Measurements from ENCODE around the gene MALRD1.
A peak's percentile ranks its signal among the peaks of the same experiment; 100 is the strongest.
"Not testable (repeated sequence)": the region's sequence is repeated elsewhere in the genome, so short reads cannot be mapped to it uniquely, and the experiment has no call there.

MALRD1 gene

DNA sequence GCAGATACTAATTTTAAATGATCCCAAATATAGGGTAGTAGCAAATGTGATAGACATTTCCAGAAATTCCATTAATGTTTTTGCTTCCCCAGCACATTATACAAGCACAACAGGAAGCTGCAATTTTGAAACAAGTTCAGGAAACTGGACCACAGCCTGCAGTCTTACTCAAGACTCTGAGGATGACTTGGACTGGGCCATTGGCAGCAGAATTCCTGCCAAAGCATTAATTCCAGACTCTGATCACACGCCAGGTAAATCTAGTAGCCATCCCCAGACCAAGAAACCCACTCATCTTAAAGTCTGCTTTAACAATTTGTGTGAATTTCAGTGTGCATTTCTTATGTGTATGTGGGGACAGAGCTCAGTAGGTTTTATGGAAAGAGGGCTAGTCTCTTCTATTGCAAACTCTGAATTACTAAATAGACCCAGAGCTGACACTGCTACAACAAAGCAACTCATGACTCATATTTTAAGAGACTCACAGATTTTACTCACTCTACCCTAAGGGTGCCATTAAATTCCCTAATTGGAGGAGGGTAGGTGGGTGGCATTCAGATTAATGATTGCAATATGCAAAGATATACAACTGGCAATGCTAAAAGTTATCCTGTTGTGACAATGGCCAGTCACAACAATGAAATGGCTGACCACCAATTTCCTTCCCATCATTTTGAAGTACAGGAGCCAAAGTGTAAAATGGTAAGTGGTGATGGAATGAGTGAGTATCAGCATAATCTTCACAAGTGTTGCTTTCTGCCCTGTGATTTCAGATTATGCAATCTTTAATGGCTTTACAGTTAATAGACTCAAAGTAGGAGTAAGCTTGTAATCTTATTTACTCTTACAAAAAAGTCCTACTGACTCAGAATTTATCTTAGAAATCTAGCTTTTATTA lies 450.0 kb downstream of the MALRD1 start:
- no peak for DNase-seq

GRCh38 chr10:19499291-19499770 lies 450.7 kb downstream of the MALRD1 start:
- no peak for DNase-seq

GRCh38 chr10:19500959-19501358 lies 452.4 kb downstream of the MALRD1 start:
- DNase-seq, result no peak

- DNase-seq, result no peak
Observed at GRCh38 chr10:19505320-19506312, 457.0 kb downstream of the MALRD1 start.

- DNase-seq, result not testable (repeated sequence)
Observed at GRCh38 chr10:19510005-19510732, 461.6 kb downstream of the MALRD1 start.

DNA sequence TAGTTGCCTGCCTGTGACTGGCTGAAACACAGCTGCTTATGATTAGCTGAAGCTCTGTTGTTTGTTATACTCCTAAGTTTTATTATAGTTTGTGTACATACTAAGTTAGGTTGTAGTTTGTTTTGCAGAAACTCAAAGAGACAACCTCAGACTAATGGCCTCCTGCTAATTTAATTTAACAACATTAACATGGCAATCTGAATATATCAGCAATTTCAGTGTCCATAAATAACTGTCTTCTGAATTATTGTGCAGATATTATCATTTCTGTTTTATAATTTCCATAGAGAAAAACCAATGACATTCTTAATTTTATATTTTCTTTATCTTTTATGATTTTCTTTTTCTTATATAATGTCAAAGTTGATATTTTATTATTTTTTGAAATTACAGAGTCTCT lies 469.5 kb downstream of the MALRD1 start:
- no peak for DNase-seq

DNA sequence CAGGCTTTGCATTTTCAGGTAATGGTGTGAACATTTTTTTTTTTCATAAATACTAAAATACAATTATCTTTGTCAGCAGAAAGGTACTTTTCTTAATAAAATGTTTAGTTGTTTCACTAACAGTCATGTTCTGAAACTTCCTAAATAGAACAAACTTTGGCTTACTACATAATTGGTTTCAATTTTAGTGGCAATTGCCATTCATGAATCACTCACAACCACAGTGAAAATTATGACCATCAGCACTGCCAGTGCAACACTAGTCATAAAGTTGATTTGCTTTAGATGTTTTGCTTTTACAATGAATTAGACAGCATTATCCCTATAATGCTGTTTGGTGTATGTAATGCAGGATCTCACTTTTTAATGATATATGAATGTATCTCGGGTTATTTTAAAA lies 470.0 kb downstream of the MALRD1 start:
- no peak for DNase-seq

DNA sequence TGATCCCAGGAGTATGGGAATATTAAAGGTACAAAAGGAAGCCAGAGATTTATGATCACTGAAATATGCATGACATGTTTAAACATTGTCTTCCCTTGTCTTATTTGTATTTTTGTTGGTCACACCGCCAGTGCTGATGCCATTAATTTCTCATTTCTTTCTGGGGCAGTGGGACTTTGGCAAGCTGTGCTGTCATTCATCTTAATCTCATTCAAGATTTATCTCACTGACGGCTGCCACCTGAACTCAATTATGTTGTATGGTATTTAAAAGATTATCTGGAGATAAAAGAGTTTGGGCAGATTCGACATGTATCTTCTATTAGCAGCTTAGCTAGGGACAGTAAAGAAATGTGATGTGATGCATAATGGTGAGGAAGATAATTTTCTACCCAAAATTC lies 482.7 kb downstream of the MALRD1 start:
- DNase-seq, result no peak

- peak; percentile 16 for DNase-seq
Observed at GRCh38 chr10:19532411-19532810, 483.8 kb downstream of the MALRD1 start.

GRCh38 chr10:19541299-19541698 lies 492.7 kb downstream of the MALRD1 start:
- DNase-seq, result no peak

GRCh38 chr10:19546224-19546623 lies 497.6 kb downstream of the MALRD1 start:
- DNase-seq, result no peak

DNA sequence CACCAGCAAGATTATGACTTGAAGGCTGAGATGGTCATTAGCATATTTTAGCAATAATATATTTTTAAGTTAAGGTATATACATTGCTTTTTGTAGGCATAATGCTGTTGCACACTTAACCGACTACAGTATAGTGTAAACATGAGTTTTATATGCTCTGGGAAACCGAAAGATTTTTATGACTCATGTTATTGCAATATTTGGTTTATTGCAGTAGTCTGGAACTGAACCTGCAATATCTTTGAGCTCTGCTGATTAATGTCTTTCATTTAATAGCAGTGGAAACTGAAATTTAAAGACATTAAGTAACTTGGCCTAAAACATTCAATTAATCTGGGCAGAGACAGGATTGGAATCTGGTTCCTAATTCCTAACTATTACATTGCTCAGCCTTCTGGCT lies 500.9 kb downstream of the MALRD1 start:
- no peak for DNase-seq

- no peak for DNase-seq
Observed at GRCh38 chr10:19556666-19557065, 508.1 kb downstream of the MALRD1 start.

- DNase-seq, result no peak
Observed at GRCh38 chr10:19561181-19561580, 512.6 kb downstream of the MALRD1 start.

GRCh38 chr10:19563388-19564141 lies 515.0 kb downstream of the MALRD1 start:
- no peak for DNase-seq

GRCh38 chr10:19570120-19570519 lies 521.5 kb downstream of the MALRD1 start:
- DNase-seq, result no peak

- no peak for DNase-seq
Observed at GRCh38 chr10:19570991-19571390, 522.4 kb downstream of the MALRD1 start.

DNA sequence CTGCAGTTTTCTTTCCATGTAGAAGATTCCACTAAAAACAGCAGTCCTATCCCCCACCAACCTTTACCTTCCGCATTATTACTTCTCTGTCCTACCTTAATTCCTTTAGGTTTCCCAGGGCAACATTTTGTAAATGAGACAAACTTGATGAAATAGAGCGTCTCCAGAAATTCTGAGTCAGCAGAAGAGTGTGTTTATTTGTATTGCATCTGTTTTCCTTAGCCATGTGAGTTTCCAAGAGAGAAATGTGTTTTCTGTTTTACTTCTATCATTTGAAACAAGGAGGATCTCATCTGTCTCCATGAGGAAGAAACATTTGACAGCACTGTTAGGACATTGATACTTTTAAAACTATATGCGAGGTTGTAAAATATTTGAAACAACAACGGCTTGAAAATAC lies 523.5 kb downstream of the MALRD1 start:
- DNase-seq, result no peak

DNA sequence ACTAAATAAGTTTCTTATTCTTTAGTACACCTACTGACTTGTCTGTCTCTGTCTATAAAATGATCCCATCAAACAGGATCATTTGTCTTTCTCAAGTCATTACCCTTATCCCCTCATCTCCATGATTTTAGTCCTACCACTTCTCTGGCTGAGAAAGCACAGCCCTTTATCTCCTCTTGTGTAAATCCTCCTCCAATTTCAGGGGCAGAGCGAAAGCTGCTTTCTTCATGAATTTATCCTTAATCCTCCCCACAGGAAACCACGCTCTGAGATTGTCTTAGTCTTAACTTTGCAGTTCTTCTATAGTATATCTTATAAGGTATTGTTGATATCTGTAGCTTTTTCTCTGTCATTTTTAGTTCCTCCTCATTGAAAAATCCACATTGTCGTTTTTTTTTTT lies 528.0 kb downstream of the MALRD1 start:
- peak; percentile 4 for DNase-seq

DNA sequence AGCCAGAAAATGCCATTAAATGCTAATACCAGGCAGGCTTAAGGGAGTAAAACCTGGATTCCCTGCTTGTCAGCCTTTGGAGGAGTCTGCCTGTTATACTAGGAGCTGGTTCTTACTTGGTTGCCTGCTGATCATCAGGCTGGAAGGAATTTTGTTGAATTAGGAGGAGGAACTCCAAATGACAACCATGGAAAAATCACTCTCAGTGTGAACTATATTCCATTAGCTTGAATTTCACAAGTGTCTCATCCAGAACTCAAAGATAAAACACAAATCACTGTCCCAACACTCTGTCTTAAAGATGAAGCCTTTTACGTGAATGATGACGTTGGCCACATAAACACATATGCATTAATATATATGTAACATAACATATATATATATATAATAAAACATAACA lies 528.8 kb downstream of the MALRD1 start:
- no peak for DNase-seq

- DNase-seq, result no peak
Observed at GRCh38 chr10:19577807-19578206, 529.2 kb downstream of the MALRD1 start.

DNA sequence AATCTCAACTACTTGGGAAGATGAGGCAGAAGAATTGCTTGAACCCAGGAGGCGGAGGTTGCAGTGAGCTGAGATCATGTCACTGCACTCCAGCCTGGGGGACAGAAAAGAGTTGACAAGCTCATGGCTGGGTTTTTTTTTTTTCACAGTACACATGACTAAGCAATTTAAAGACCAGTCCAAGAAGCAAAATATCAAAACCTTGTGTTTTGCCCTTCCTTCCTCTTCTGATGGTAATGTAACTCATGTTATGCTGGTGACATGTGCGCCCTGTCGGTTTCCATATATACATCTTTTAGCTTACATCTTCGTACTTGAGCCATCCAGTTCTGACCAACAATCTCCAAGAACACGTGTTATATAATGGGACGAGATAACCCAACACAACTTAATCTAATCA lies 530.0 kb downstream of the MALRD1 start:
- peak; percentile 62 for DNase-seq
